Liver (tissue), 9 donors: ENCODE data around the gene TTC23. TPM values are rescaled to one million over a fixed set of nuclear protein-coding genes. Genes with fewer than 3 reads are reported as not detected.

Experiments used
- DNase-seq: peaks from one replicate; pipeline ENCODE4 v3.0.0-alpha.2; 2017; ENCODE audit warnings: low spot score
- H3K27ac ChIP-seq, 2 donors: one replicate each; pipeline ENCODE4 v1.7.0; 2013; ENCODE audit warnings: inconsistent platforms in 2 of 2, low read length in 2 of 2, control low read depth in 1 of 2, low read depth in 1 of 2, mild to moderate bottlenecking in 1 of 2
- H3K27me3 ChIP-seq, 4 donors: one replicate each; pipeline versions ENCODE4 v1.6.1 to v1.7.0; 2013; ENCODE audit warnings: low read length in 3 of 4, inconsistent platforms in 1 of 4, mild to moderate bottlenecking in 1 of 4, moderate library complexity in 1 of 4; ENCODE audit not compliant: control insufficient read depth in 4 of 4, insufficient read depth in 4 of 4
- H3K36me3 ChIP-seq, 4 donors: one replicate each; pipeline versions ENCODE4 v1.6.1 to v1.7.0; 2013; ENCODE audit warnings: low read length in 3 of 4, mild to moderate bottlenecking in 3 of 4, low read depth in 1 of 4, moderate library complexity in 1 of 4; ENCODE audit not compliant: control insufficient read depth in 4 of 4, insufficient read depth in 3 of 4
- H3K4me1 ChIP-seq, 4 donors: one replicate each; pipeline versions ENCODE4 v1.6.1 to v1.7.0; 2013; ENCODE audit warnings: low read length in 3 of 4, mild to moderate bottlenecking in 3 of 4, moderate library complexity in 1 of 4; ENCODE audit not compliant: control insufficient read depth in 4 of 4, insufficient read depth in 4 of 4
- H3K4me3 ChIP-seq, 3 donors: one replicate each; pipeline versions ENCODE4 v1.6.1 to v1.7.0; 2013; ENCODE audit warnings: low read length in 3 of 3, control low read depth in 1 of 3, low read depth in 1 of 3, mild to moderate bottlenecking in 1 of 3
- H3K9ac ChIP-seq, 2 donors: one replicate each; pipeline ENCODE4 v1.7.0; 2013; ENCODE audit warnings: low read length in 2 of 2, mild to moderate bottlenecking in 2 of 2, moderate library complexity in 2 of 2, control low read depth in 1 of 2, low read depth in 1 of 2
- H3K9me3 ChIP-seq, 4 donors: one replicate each; pipeline versions ENCODE4 v1.6.1 to v1.7.0; 2013; ENCODE audit warnings: low read length in 3 of 4; ENCODE audit not compliant: control insufficient read depth in 4 of 4
- EGR1 ChIP-seq, 2 donors: IDR thresholded peaks; 2 replicates each; pipeline ENCODE4 v1.6.1; 2016 to 2018; ENCODE audit warnings: antibody characterized with exemption in 2 of 2, low read depth in 2 of 2
- FOXA1 ChIP-seq: IDR thresholded peaks from 2 replicates; pipeline ENCODE4 v1.6.1; 2016; ENCODE audit warnings: antibody characterized with exemption
- FOXA2 ChIP-seq: IDR thresholded peaks from 2 replicates; pipeline ENCODE4 v1.6.1; 2016; ENCODE audit warnings: antibody characterized with exemption
- GABPA ChIP-seq, 2 donors: IDR thresholded peaks in 1 of 2; conservative IDR thresholded peaks in 1 of 2; 2 replicates each; pipeline ENCODE4 v1.6.1; 2016; ENCODE audit warnings: antibody characterized with exemption in 2 of 2, mild to moderate bottlenecking in 1 of 2, moderate library complexity in 1 of 2
- HNF4A ChIP-seq, 2 donors: conservative IDR thresholded peaks; 2 replicates each; pipeline ENCODE4 v1.6.1; 2016; ENCODE audit warnings: antibody characterized with exemption in 2 of 2, mild to moderate bottlenecking in 2 of 2
- HNF4G ChIP-seq: IDR thresholded peaks from 2 replicates; pipeline ENCODE4 v1.6.1; 2016; ENCODE audit warnings: antibody characterized with exemption
- NR2F2 ChIP-seq: IDR thresholded peaks from 2 replicates; pipeline ENCODE4 v1.6.1; 2016; ENCODE audit warnings: antibody characterized with exemption
- RAD21 ChIP-seq, 2 donors: IDR thresholded peaks; 2 replicates each; pipeline ENCODE4 v1.6.1; 2016; ENCODE audit warnings: antibody characterized with exemption in 2 of 2, mild to moderate bottlenecking in 2 of 2
- REST ChIP-seq: IDR thresholded peaks from 2 replicates; pipeline ENCODE4 v1.6.1; 2016; ENCODE audit warnings: antibody characterized with exemption, mild to moderate bottlenecking
- RXRA ChIP-seq, 2 donors: IDR thresholded peaks; 2 replicates each; pipeline ENCODE4 v1.6.1; 2017 to 2018; ENCODE audit warnings: antibody characterized with exemption in 2 of 2, mild to moderate bottlenecking in 1 of 2
- SP1 ChIP-seq: IDR thresholded peaks from 2 replicates; pipeline ENCODE4 v1.6.1; 2018; ENCODE audit warnings: antibody characterized with exemption, mild to moderate bottlenecking
- TAF1 ChIP-seq: conservative IDR thresholded peaks from 2 replicates; pipeline ENCODE4 v1.6.1; 2016; ENCODE audit warnings: antibody characterized with exemption, mild to moderate bottlenecking
- YY1 ChIP-seq: IDR thresholded peaks from 2 replicates; pipeline ENCODE4 v1.6.1; 2016; ENCODE audit warnings: antibody characterized with exemption, mild to moderate bottlenecking
- ZBTB33 ChIP-seq: IDR thresholded peaks from 2 replicates; pipeline ENCODE4 v1.6.1; 2016; ENCODE audit warnings: antibody characterized with exemption
- WGBS: extraction: QIAGEN DNeasy Blood & Tissue Kit; methylation state at CpG from one replicate; pipeline ENCODE4 v1.1.7; 2013; 5-methylcytosine and 5-hydroxymethylcytosine counted together
- polyA plus RNA-seq, 2 donors: library from polyadenylated mRNA; stranded (reverse) in 1 of 2; unstranded in 1 of 2; fragments of 200-250 nt in 1 of 2; fragments of >200 nt in 1 of 2; fragmentation: Nextera tagmentation in 1 of 2; extraction: Ambion mirVana in 1 of 2; gene quantifications; one replicate each; pipeline versions ENCODE4 v1.2.1 to v1.2.3, GENCODE V29; 2013 to 2015
- total RNA-seq, 2 donors: library from RNA; depleted of rRNA; stranded (reverse); fragments of >200 nt; gene quantifications; one replicate each; pipeline ENCODE4 v1.2.3, GENCODE V29; 2014
- TF ChIP-seq, protein P1 (sequence below): fragments of 150-350 bp; IDR thresholded peaks from 2 replicates; pipeline ENCODE4 v1.5.1; 2017; ENCODE audit warnings: improper control_type of control experiment, low read depth, low read length; ENCODE audit not compliant: missing input control
- TF ChIP-seq, protein P2 (sequence below): IDR thresholded peaks from 2 replicates; pipeline ENCODE4 v1.6.1; 2016; ENCODE audit warnings: antibody characterized with exemption
- TF ChIP-seq, protein P3 (sequence below): IDR thresholded peaks from 2 replicates; pipeline ENCODE4 v1.6.1; 2016; ENCODE audit warnings: antibody characterized with exemption
- donor health status: healthy.
- donor health status: healthy.
- donor health status: healthy.
- donor health status: healthy.
- donor health status: healthy.

The TTC23 gene
- total and polyA plus RNA-seq, 4 donors, result 3.7 to 12.3 (median 7.2) TPM

GRCh38 chr15:99213187-99213811 lies 36.1 kb downstream of the TTC23 start:
- no peak overlapping the region for H3K27ac ChIP-seq
- peaks cover 5 to 14% (median 8%) of the 10 kb centered on the region in 4 donors for H3K36me3 ChIP-seq
- H3K9ac ChIP-seq, result no peak overlapping the region
- H3K9me3 ChIP-seq, result no peaks in the 10 kb centered on the region
- WGBS, result 5% methylated on average over 1 of the region's 1 CpG
- H3K4me3 ChIP-seq, result no peak overlapping the region
- no peaks in the 10 kb centered on the region for H3K4me1 ChIP-seq
- TF ChIP-seq HNF4G (no peak), RAD21 (IDR thresholded peaks at IDR 0.05) (peak; percentile 97 to 98)
- TF ChIP-seq, protein P1, sequence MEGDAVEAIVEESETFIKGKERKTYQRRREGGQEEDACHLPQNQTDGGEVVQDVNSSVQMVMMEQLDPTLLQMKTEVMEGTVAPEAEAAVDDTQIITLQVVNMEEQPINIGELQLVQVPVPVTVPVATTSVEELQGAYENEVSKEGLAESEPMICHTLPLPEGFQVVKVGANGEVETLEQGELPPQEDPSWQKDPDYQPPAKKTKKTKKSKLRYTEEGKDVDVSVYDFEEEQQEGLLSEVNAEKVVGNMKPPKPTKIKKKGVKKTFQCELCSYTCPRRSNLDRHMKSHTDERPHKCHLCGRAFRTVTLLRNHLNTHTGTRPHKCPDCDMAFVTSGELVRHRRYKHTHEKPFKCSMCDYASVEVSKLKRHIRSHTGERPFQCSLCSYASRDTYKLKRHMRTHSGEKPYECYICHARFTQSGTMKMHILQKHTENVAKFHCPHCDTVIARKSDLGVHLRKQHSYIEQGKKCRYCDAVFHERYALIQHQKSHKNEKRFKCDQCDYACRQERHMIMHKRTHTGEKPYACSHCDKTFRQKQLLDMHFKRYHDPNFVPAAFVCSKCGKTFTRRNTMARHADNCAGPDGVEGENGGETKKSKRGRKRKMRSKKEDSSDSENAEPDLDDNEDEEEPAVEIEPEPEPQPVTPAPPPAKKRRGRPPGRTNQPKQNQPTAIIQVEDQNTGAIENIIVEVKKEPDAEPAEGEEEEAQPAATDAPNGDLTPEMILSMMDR, result peak; percentile 88
- DNase-seq, result peak; percentile 66
- no peaks in the 10 kb centered on the region for H3K27me3 ChIP-seq

- peaks cover 0 to 5% (median 4%) of the 10 kb centered on the region in 4 donors for H3K36me3 ChIP-seq
- H3K4me3 ChIP-seq, result no peak overlapping the region
- no peak overlapping the region for H3K9ac ChIP-seq
- TF ChIP-seq EGR1 (IDR thresholded peaks at IDR 0.05; ENCODE audit: low read depth in 2 of 2) (no peak), FOXA2 (no peak), NR2F2 (no peak), REST (no peak), GABPA (IDR thresholded peaks at IDR 0.05 in 1 of 2, conservative IDR thresholded peaks at IDR 0.05 in 1 of 2) (no peak), SP1 (no peak), RAD21 (IDR thresholded peaks at IDR 0.05) (no peak), HNF4A (conservative IDR thresholded peaks at IDR 0.05) (no peak), RXRA (IDR thresholded peaks at IDR 0.05) (no peak), TAF1 (no peak), FOXA1 (no peak), YY1 (no peak), HNF4G (no peak), ZBTB33 (no peak)
- TF ChIP-seq, protein P2, sequence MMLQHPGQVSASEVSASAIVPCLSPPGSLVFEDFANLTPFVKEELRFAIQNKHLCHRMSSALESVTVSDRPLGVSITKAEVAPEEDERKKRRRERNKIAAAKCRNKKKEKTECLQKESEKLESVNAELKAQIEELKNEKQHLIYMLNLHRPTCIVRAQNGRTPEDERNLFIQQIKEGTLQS, result no peak
- TF ChIP-seq, protein P1, result no peak
- TF ChIP-seq, protein P3, sequence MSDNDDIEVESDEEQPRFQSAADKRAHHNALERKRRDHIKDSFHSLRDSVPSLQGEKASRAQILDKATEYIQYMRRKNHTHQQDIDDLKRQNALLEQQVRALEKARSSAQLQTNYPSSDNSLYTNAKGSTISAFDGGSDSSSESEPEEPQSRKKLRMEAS, result no peak
- no peaks in the 10 kb centered on the region for H3K9me3 ChIP-seq
- H3K27ac ChIP-seq, result no peak overlapping the region
- H3K27me3 ChIP-seq, result no peaks in the 10 kb centered on the region
- no peaks in the 10 kb centered on the region for H3K4me1 ChIP-seq
- WGBS, result 94% methylated on average over 7 of the region's 7 CpGs
- no peak for DNase-seq
These were observed 37.0 kb downstream of the TTC23 start for GRCh38 chr15:99212406-99212805.
